HepG2 (cell line): ENCODE results near the gene ABCC3. TPM values are rescaled to one million over a fixed set of nuclear protein-coding genes. Genes with fewer than 3 reads are reported as not detected.

Experiments
- ADNP ChIP-seq: sonication (generic); formaldehyde crosslinking; IDR thresholded peaks from 2 replicates; pipeline ENCODE4 v1.4.0; 2020; ENCODE audit warnings: missing genetic modification reagents
- EHMT2 ChIP-seq: fragments of 200-600 bp; sonication (generic); IDR thresholded peaks from 2 replicates; pipeline ENCODE4 v1.7.0; 2017; ENCODE audit warnings: antibody characterized with exemption, low read depth, low read length, borderline replicate concordance
- GATAD2A ChIP-seq: IDR thresholded peaks from 2 replicates; pipeline ENCODE4 v1.6.1; 2016
- GTF2F1 ChIP-seq: fragments of 150-350 bp; IDR thresholded peaks from 2 replicates; pipeline ENCODE4 v1.6.1; 2014; ENCODE audit warnings: low read length
- IKZF5 ChIP-seq: IDR thresholded peaks from 2 replicates; pipeline ENCODE4 v1.6.1; 2018; ENCODE audit warnings: missing genetic modification reagents, mild to moderate bottlenecking, missing compliant biosample characterization
- MXI1 ChIP-seq: IDR thresholded peaks from 3 replicates; pipeline ENCODE4 v1.6.1; 2012; ENCODE audit warnings: low read depth, low read length, inconsistent platforms, borderline replicate concordance
- RBAK ChIP-seq: sonication (generic); formaldehyde crosslinking; IDR thresholded peaks from 2 replicates; pipeline ENCODE4 v1.5.1; 2020; ENCODE audit warnings: mild to moderate bottlenecking, missing genetic modification reagents
- RCOR2 ChIP-seq: IDR thresholded peaks from 2 replicates; pipeline ENCODE4 v1.6.1; 2016; ENCODE audit warnings: missing biosample characterization, missing genetic modification reagents
- RFX1 ChIP-seq: fragments of 450-650 bp; IDR thresholded peaks from 2 replicates; pipeline ENCODE4 v1.6.1; 2017
- SMYD3 ChIP-seq: sonication (generic); formaldehyde crosslinking; IDR thresholded peaks from 2 replicates; pipeline ENCODE4 v1.8.1; 2023; ENCODE audit warnings: mild to moderate bottlenecking, missing genetic modification reagents
- SOX13 ChIP-seq, 3 experiments: fragments of 450-650 bp in 1 of 3; sonication (generic) in 1 of 3; formaldehyde crosslinking in 1 of 3; IDR thresholded peaks in 2 of 3; conservative IDR thresholded peaks in 1 of 3; 2 replicates each; pipeline versions ENCODE4 v1.5.0 to v1.6.1; 2016 to 2020; ENCODE audit warnings: antibody characterized with exemption in 1 of 3, mild to moderate bottlenecking in 1 of 3, missing compliant biosample characterization in 1 of 3, missing genetic modification reagents in 1 of 3, moderate library complexity in 1 of 3
- TOPORS ChIP-seq: sonication (generic); formaldehyde crosslinking; IDR thresholded peaks from 2 replicates; pipeline ENCODE4 v1.8.0; 2023; ENCODE audit warnings: mild to moderate bottlenecking, missing genetic modification reagents
- ZNF225 ChIP-seq: sonication (generic); formaldehyde crosslinking; IDR thresholded peaks from 2 replicates; pipeline ENCODE4 v1.4.0; 2020; ENCODE audit warnings: mild to moderate bottlenecking, missing genetic modification reagents
- ZNF446 ChIP-seq: sonication (generic); formaldehyde crosslinking; IDR thresholded peaks from 2 replicates; pipeline ENCODE4 v1.5.0; 2020; ENCODE audit warnings: mild to moderate bottlenecking, missing genetic modification reagents
- ZNF546 ChIP-seq: sonication (generic); formaldehyde crosslinking; conservative IDR thresholded peaks from 2 replicates; pipeline ENCODE4 v1.8.1; 2023; ENCODE audit warnings: mild to moderate bottlenecking, missing genetic modification reagents
- ZNF703 ChIP-seq: sonication (generic); formaldehyde crosslinking; IDR thresholded peaks from 2 replicates; pipeline ENCODE4 v1.5.1; 2020; ENCODE audit warnings: missing genetic modification reagents, mild to moderate bottlenecking, moderate library complexity, borderline replicate concordance
- ZNF775 ChIP-seq: sonication (generic); formaldehyde crosslinking; IDR thresholded peaks from 2 replicates; pipeline ENCODE4 v1.4.0; 2020; ENCODE audit warnings: missing genetic modification reagents, mild to moderate bottlenecking, moderate library complexity, borderline replicate concordance
- ZSCAN21 ChIP-seq: sonication (generic); formaldehyde crosslinking; IDR thresholded peaks from 2 replicates; pipeline ENCODE4 v1.8.0; 2022; ENCODE audit warnings: mild to moderate bottlenecking, missing genetic modification reagents, moderate library complexity, borderline replicate concordance
- ZZZ3 ChIP-seq: sonication (generic); formaldehyde crosslinking; IDR thresholded peaks from 2 replicates; pipeline ENCODE4 v1.4.0; 2020; ENCODE audit warnings: missing genetic modification reagents, mild to moderate bottlenecking, borderline replicate concordance
- polyA plus RNA-seq, 8 experiments: library from polyadenylated mRNA; depleted of rRNA in 3 of 8; stranded (reverse) in 7 of 8; unstranded in 1 of 8; fragments of >200 nt; fragmentation: Illumina TruSeq in 4 of 8; extraction: Trizol in 4 of 8; gene quantifications; 2 replicates each; pipeline versions ENCODE4 v1.2.1 to v1.2.3, GENCODE V29; 2011 to 2016; ENCODE audit warnings: low read depth in 4 of 8, missing spikeins in 1 of 8, mixed read lengths in 1 of 8; ENCODE audit not compliant: insufficient read depth in 1 of 8
- total RNA-seq, 5 experiments: library from RNA; depleted of rRNA; stranded (reverse); fragments of >200 nt; fragmentation: Illumina TruSeq; extraction: Trizol; gene quantifications; 2 replicates each; pipeline ENCODE4 v1.2.3, GENCODE V29; 2016; ENCODE audit warnings: low read depth in 1 of 5
- TF ChIP-seq, protein P1 (sequence below): sonication (generic); formaldehyde crosslinking; IDR thresholded peaks from 2 replicates; pipeline ENCODE4 v1.8.0; 2022; ENCODE audit warnings: missing genetic modification reagents, mild to moderate bottlenecking, moderate library complexity, borderline replicate concordance
- TF ChIP-seq, protein P2 (sequence below): sonication (generic); formaldehyde crosslinking; conservative IDR thresholded peaks from 2 replicates; pipeline ENCODE4 v1.8.1; 2023; ENCODE audit warnings: missing genetic modification reagents

Gene ABCC3
- total and polyA plus RNA-seq, 2 of the 13 experiments (the other 11 are each of a cell fraction or from before 2014, with no cell fraction given) = 25.2 to 50.7 TPM

DNA sequence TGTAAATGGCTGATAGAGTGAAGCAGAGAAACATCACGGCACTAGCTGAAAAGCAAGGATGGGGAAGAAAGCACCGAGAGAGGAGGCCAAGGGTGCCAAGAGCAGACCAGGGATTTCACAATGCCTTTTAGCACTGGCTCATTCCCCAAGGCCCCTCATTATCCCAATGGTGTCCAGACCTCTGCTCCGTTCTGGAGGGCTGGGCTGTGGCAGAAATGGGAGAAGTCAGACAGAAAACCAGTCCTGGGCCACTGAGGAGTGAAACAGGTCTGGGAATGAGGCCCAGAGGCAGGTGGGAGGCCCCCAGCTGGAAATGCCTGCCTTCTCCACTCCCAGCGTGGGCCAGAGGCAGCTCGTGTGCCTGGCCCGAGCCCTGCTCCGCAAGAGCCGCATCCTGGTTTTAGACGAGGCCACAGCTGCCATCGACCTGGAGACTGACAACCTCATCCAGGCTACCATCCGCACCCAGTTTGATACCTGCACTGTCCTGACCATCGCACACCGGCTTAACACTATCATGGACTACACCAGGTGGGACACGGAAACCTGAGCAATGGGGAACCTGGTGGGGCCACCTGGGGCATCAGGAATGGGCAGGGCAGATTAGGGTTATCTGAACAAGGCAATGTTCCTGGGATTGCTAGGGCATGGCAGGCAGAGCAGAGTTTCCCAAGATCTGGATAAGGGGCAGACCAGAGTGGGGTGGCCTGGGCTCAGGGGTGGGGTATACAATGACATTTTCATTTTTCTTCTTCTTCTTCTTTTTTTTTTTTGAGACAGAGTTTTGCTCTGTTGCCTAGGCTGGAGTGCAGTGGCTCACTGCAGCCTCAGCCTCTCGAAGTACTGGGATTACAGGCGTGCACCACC lies 52.8 kb downstream of the ABCC3 start (continued):
- TF ChIP-seq, protein P1, sequence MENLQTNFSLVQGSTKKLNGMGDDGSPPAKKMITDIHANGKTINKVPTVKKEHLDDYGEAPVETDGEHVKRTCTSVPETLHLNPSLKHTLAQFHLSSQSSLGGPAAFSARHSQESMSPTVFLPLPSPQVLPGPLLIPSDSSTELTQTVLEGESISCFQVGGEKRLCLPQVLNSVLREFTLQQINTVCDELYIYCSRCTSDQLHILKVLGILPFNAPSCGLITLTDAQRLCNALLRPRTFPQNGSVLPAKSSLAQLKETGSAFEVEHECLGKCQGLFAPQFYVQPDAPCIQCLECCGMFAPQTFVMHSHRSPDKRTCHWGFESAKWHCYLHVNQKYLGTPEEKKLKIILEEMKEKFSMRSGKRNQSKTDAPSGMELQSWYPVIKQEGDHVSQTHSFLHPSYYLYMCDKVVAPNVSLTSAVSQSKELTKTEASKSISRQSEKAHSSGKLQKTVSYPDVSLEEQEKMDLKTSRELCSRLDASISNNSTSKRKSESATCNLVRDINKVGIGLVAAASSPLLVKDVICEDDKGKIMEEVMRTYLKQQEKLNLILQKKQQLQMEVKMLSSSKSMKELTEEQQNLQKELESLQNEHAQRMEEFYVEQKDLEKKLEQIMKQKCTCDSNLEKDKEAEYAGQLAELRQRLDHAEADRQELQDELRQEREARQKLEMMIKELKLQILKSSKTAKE (CRISPR knock-in tag) = no peak
- TF ChIP-seq ZNF546 (0 out of 2 replicates have a peak, but pooled peaks have one; percentile 7), SMYD3 (CRISPR knock-in tag) (no peak; the same call in none of the 2 replicates), ZSCAN21 (no peak), RBAK (CRISPR knock-in tag) (no peak), RCOR2 (CRISPR knock-in tag) (no peak; the same call in 1 of the 2 replicates), ZNF703 (0 out of 2 replicates have a peak, but pooled peaks have one; percentile 21), GTF2F1 (no peak), IKZF5 (CRISPR knock-in tag) (peak; percentile 39; the same call in 1 of the 2 replicates), MXI1 (0 out of 3 replicates have a peak, but pooled peaks have one; percentile 13), SOX13 (IDR thresholded peaks at IDR 0.05) (no peak), SOX13 (CRISPR knock-in tag; conservative IDR thresholded peaks at IDR 0.05 in 1 of 2, IDR thresholded peaks at IDR 0.05 in 1 of 2) (peak in 1 of 2 experiments; percentile 56; a peak in 2 of 4 replicates), EHMT2 (no peak), ADNP (no peak), RFX1 (no peak), TOPORS (CRISPR knock-in tag) (no peak; the same call in 1 of the 2 replicates), ZZZ3 (peak; percentile 90; the same call in 1 of the 2 replicates), ZNF446 (CRISPR knock-in tag) (no peak), ZNF225 (CRISPR knock-in tag) (no peak; the same call in 1 of the 2 replicates), GATAD2A (CRISPR knock-in tag) (peak; percentile 60), ZNF775 (0 out of 2 replicates have a peak, but pooled peaks have one; percentile 70)
- TF ChIP-seq, protein P2, sequence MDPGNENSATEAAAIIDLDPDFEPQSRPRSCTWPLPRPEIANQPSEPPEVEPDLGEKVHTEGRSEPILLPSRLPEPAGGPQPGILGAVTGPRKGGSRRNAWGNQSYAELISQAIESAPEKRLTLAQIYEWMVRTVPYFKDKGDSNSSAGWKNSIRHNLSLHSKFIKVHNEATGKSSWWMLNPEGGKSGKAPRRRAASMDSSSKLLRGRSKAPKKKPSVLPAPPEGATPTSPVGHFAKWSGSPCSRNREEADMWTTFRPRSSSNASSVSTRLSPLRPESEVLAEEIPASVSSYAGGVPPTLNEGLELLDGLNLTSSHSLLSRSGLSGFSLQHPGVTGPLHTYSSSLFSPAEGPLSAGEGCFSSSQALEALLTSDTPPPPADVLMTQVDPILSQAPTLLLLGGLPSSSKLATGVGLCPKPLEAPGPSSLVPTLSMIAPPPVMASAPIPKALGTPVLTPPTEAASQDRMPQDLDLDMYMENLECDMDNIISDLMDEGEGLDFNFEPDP (CRISPR knock-in tag) = no peak
